B cell (primary cell): ENCODE data around the gene BOC. TPM values are rescaled to one million over a fixed set of nuclear protein-coding genes. Genes with fewer than 3 reads are reported as not detected.
"Not testable (repeated sequence)": the region's sequence is repeated elsewhere in the genome, so short reads cannot be mapped to it uniquely, and the experiment has no call there.

ENCODE experiments used
- ATAC-seq: fragments of 200-7000 bp; cut with Tn5 transposase; one replicate; pipeline ENCODE4 v1.10.0; 2021; ENCODE audit warnings: low read depth, mild to moderate bottlenecking, moderate number of reproducible peaks, moderate library complexity
- CTCF ChIA-PET: fragments of 350-600 bp; sonication (Branson Sonifier 250); formaldehyde crosslinking; loops from one replicate; lab custom pipeline; 2021; ENCODE audit warnings: antibody characterized with exemption, inconsistent platforms; lab: Charles Lee
- POLR2A ChIA-PET: fragments of 350-600 bp; sonication (Branson Sonifier 250); formaldehyde crosslinking; loops from one replicate; lab custom pipeline; 2021; ENCODE audit warnings: antibody characterized with exemption; lab: Charles Lee
- DNase-seq: peaks from one replicate; pipeline ENCODE4 v3.0.0; 2013
- H2AFZ ChIP-seq: 2 replicates; pipeline ENCODE4 v1.6.1; 2012; ENCODE audit warnings: mild to moderate bottlenecking, low read depth, low read length; ENCODE audit not compliant: insufficient read depth, poor library complexity, severe bottlenecking
- H3K27ac ChIP-seq, 2 donors: 1 replicate in 1 of 2; 2 replicates in 1 of 2; pipeline ENCODE4 v1.5.1; 2012 to 2013; ENCODE audit warnings: low read length in 2 of 2, mild to moderate bottlenecking in 2 of 2, moderate library complexity in 1 of 2
- H3K27me3 ChIP-seq, 4 experiments: fragments of 200-600 bp in 1 of 4; sonication (generic) in 1 of 4; replicated peaks in 1 of 4; 1 replicate in 2 of 4; 2 replicates in 2 of 4; pipeline versions ENCODE4 v1.6.1 to v1.7.0; 2013 to 2016; ENCODE audit warnings: low read length in 3 of 4, mild to moderate bottlenecking in 2 of 4, mixed read lengths in 1 of 4, moderate library complexity in 1 of 4; ENCODE audit not compliant: insufficient read depth in 4 of 4, control insufficient read depth in 3 of 4; ENCODE audit errors: control extremely low read depth in 1 of 4
- H3K36me3 ChIP-seq, 2 experiments: replicated peaks in 1 of 2; 1 replicate in 1 of 2; 2 replicates in 1 of 2; pipeline versions ENCODE4 v1.6.1 to v1.7.1; 2013; ENCODE audit warnings: low read length in 1 of 2; ENCODE audit not compliant: insufficient read depth in 2 of 2, control insufficient read depth in 1 of 2; ENCODE audit errors: control extremely low read depth in 1 of 2, extremely low read depth in 1 of 2
- H3K4me1 ChIP-seq, 2 donors: fragments of 200-600 bp in 1 of 2; sonication (generic) in 1 of 2; 1 replicate in 1 of 2; 2 replicates in 1 of 2; pipeline versions ENCODE4 v1.5.1 to v1.6.1; 2013 to 2017; ENCODE audit warnings: low read length in 2 of 2; ENCODE audit not compliant: control insufficient read depth in 2 of 2, insufficient read depth in 2 of 2
- H3K4me2 ChIP-seq: replicated peaks from 2 replicates; pipeline ENCODE3; 2012; ENCODE audit warnings: mild to moderate bottlenecking, low read depth, low read length; ENCODE audit not compliant: poor library complexity, severe bottlenecking
- H3K4me3 ChIP-seq, 5 experiments: fragments of 200-600 bp in 1 of 5; sonication (generic) in 1 of 5; 1 replicate in 3 of 5; 2 replicates in 2 of 5; pipeline versions ENCODE4 v1.5.1 to v1.7.0; 2011 to 2016; ENCODE audit warnings: low read length in 4 of 5, mild to moderate bottlenecking in 4 of 5, low read depth in 2 of 5, control low read depth in 1 of 5, moderate library complexity in 1 of 5; ENCODE audit not compliant: insufficient read depth in 1 of 5; ENCODE audit errors: control extremely low read depth in 1 of 5, extremely low read depth in 1 of 5
- H3K79me2 ChIP-seq: fragments of 200-600 bp; sonication (generic); one replicate; pipeline ENCODE4 v1.6.0; 2016; ENCODE audit warnings: low read length; ENCODE audit not compliant: control insufficient read depth, insufficient read depth
- H3K9ac ChIP-seq: fragments of 200-600 bp; sonication (generic); 2 replicates; pipeline ENCODE4 v1.6.1; 2017; ENCODE audit warnings: mild to moderate bottlenecking, low read length, moderate library complexity
- H3K9me3 ChIP-seq, 3 donors: one replicate each; pipeline versions ENCODE4 v1.6.1 to v1.7.1; 2013; ENCODE audit warnings: low read length in 2 of 3; ENCODE audit not compliant: control insufficient read depth in 2 of 3, insufficient read depth in 1 of 3; ENCODE audit errors: control extremely low read depth in 1 of 3
- H4K20me1 ChIP-seq: 2 replicates; pipeline ENCODE4 v1.6.0; 2012; ENCODE audit warnings: mild to moderate bottlenecking, low read length; ENCODE audit not compliant: insufficient read depth, control insufficient read depth, poor library complexity, severe bottlenecking
- H3K27ac Mint-ChIP-seq: one replicate; pipeline ENCODE4 v1.8.0; 2021; ENCODE audit warnings: mixed read lengths
- H3K27me3 Mint-ChIP-seq: one replicate; pipeline ENCODE4 v1.8.0; 2021; ENCODE audit warnings: mixed read lengths
- H3K4me1 Mint-ChIP-seq: one replicate; pipeline ENCODE4 v1.8.0; 2021; ENCODE audit warnings: mixed read lengths
- H3K4me3 Mint-ChIP-seq: one replicate; pipeline ENCODE4 v1.8.0; 2021; ENCODE audit warnings: mixed read lengths
- H3K9me3 Mint-ChIP-seq: one replicate; pipeline ENCODE4 v1.8.0; 2022; ENCODE audit warnings: mixed read lengths; ENCODE audit not compliant: insufficient read depth
- CTCF ChIP-seq: fragments of 200-600 bp; IDR thresholded peaks from one replicate; pipeline ENCODE4 v1.8.0; 2022; ENCODE audit warnings: antibody characterized with exemption, mild to moderate bottlenecking
- EZH2 ChIP-seq: IDR thresholded peaks from 2 replicates; pipeline ENCODE4 v1.6.1; 2012; ENCODE audit warnings: borderline replicate concordance, low read depth, mild to moderate bottlenecking, moderate library complexity, low read length; ENCODE audit not compliant: insufficient read depth, poor library complexity, severe bottlenecking
- WGBS: methylation state at CpG from one replicate; pipeline ENCODE4 v1.1.5; 2013; ENCODE audit warnings: missing lambda C conversion rate; ENCODE audit not compliant: insufficient coverage; 5-methylcytosine and 5-hydroxymethylcytosine counted together
- intact Hi-C: fragments of 100-400 bp; cut with micrococcal nuclease; formaldehyde crosslinking; loops from one replicate; pipeline ENCODE4 v1.10.0; 2022
- polyA plus RNA-seq: library from polyadenylated mRNA; depleted of rRNA; stranded (reverse); fragments of >200 nt; gene quantifications from 2 replicates; pipeline ENCODE4 v1.2.3, GENCODE V29; 2012
- total RNA-seq, 2 donors: library from RNA; stranded (reverse); fragments of 120-200 nt in 1 of 2; gene quantifications; 1 replicate in 1 of 2; 2 replicates in 1 of 2; pipeline versions ENCODE4 v1.2.3 to v1.2.4, GENCODE V29; 2013 to 2022

BOC gene
- total and polyA plus RNA-seq, 2 donors (not counting 1 experiment from before 2014, with no cell fraction given), result 0.12 to 2.0 TPM

- H3K4me3 ChIP-seq, result no peak overlapping the region
- H3K4me1 ChIP-seq, result no peaks in the 10 kb centered on the region
- no peak overlapping the region for H3K4me3 Mint-ChIP-seq
- no peaks in the 10 kb centered on the region for H3K9me3 Mint-ChIP-seq
- TF ChIP-seq EZH2 (no peak), CTCF (no peak)
- H3K36me3 ChIP-seq, result no peaks in the 10 kb centered on the region
- H3K9me3 ChIP-seq, result no peaks in the 10 kb centered on the region
- H3K9ac ChIP-seq, result no peak overlapping the region
- ChIA-PET POLR2A (no interaction called here), CTCF (no interaction called here)
- H3K79me2 ChIP-seq, result no peaks in the 10 kb centered on the region
- H3K27ac Mint-ChIP-seq, result no peak overlapping the region
- WGBS, result no CpG with 5 or more reads among the region's 7 CpGs
- ATAC-seq (no peak), DNase-seq (no peak)
- intact Hi-C loops, result no loop called here
- H3K27ac ChIP-seq, result no peak overlapping the region
- H2AFZ ChIP-seq, result no peak overlapping the region
- H3K4me2 ChIP-seq, result no peak overlapping the region
- no peaks in the 10 kb centered on the region for H3K4me1 Mint-ChIP-seq
- H4K20me1 ChIP-seq, result no peaks in the 10 kb centered on the region
- H3K27me3 Mint-ChIP-seq, result peaks cover 4% of the 10 kb centered on the region
- H3K27me3 ChIP-seq, result no peaks in the 10 kb centered on the region
Measured at GRCh38 chr3:113170771-113171170, 40.6 kb upstream of the BOC start.

GRCh38 chr3:113171675-113172300 is 39.6 kb upstream of the BOC start:
- H3K4me3 Mint-ChIP-seq, H3K4me1 Mint-ChIP-seq, H3K36me3 ChIP-seq, POLR2A ChIA-PET, H3K4me3 ChIP-seq, H2AFZ ChIP-seq, intact Hi-C loops, H3K9me3 Mint-ChIP-seq, H3K9me3 ChIP-seq, DNase-seq, H3K79me2 ChIP-seq, H3K27ac ChIP-seq, H3K27me3 ChIP-seq, H3K4me2 ChIP-seq, CTCF ChIA-PET, ATAC-seq, H3K27ac Mint-ChIP-seq, H3K9ac ChIP-seq, H3K27me3 Mint-ChIP-seq, H3K4me1 ChIP-seq, H4K20me1 ChIP-seq: not testable (repeated sequence)
- WGBS, result no CpG with 5 or more reads among the region's 5 CpGs
